ENCODE measurements around the gene SLC28A3. TPM values are rescaled to one million over a fixed set of nuclear protein-coding genes. Genes with fewer than 3 reads are reported as not detected.
"Not testable (repeated sequence)": the region's sequence is repeated elsewhere in the genome, so short reads cannot be mapped to it uniquely, and the experiment has no call there.

The SLC28A3 gene
- total RNA-seq, 4 donors from 2014 or later = 0.32 to 25.6 (median 12.0) TPM

- ATAC-seq (ENCODE audit: low FRiP score) = no peak
- no peak for TF ChIP-seq CTCF (IDR thresholded peaks at IDR 0.05)
Measured at GRCh38 chr9:84368601-84369000, 28.0 kb upstream of the SLC28A3 start.

GRCh38 chr9:84367726-84368125 lies 27.2 kb upstream of the SLC28A3 start:
- DNase-seq (ENCODE audit: low spot score); ATAC-seq (ENCODE audit: low FRiP score): not testable (repeated sequence)

More at GRCh38 chr9:84368601-84369000, 28.0 kb upstream of the SLC28A3 start:
- DNase-seq (ENCODE audit: low spot score) = no peak

- DNase-seq (ENCODE audit: low spot score) (no peak), ATAC-seq (ENCODE audit: low FRiP score) (no peak)
- TF ChIP-seq CTCF (IDR thresholded peaks at IDR 0.05) = no peak
Measured at GRCh38 chr9:84366683-84367082, 26.1 kb upstream of the SLC28A3 start.

- ATAC-seq (ENCODE audit: low FRiP score); DNase-seq (ENCODE audit: low spot score): not testable (repeated sequence)
Measured at GRCh38 chr9:84364894-84365490, 24.4 kb upstream of the SLC28A3 start.

GRCh38 chr9:84361645-84362044 lies 21.1 kb upstream of the SLC28A3 start:
- ATAC-seq (ENCODE audit: low FRiP score) = no peak
- no peak for TF ChIP-seq CTCF (IDR thresholded peaks at IDR 0.05)

GRCh38 chr9:84357275-84357674 lies 16.7 kb upstream of the SLC28A3 start:
- ATAC-seq (ENCODE audit: low FRiP score) = no peak
- DNase-seq (ENCODE audit: low spot score) = no peak
- TF ChIP-seq CTCF (IDR thresholded peaks at IDR 0.05) = no peak

More at GRCh38 chr9:84361645-84362044, 21.1 kb upstream of the SLC28A3 start:
- DNase-seq (ENCODE audit: low spot score) = no peak

GRCh38 chr9:84354035-84354434 lies 13.5 kb upstream of the SLC28A3 start:
- TF ChIP-seq CTCF (IDR thresholded peaks at IDR 0.05) = no peak
- no peak for DNase-seq (ENCODE audit: low spot score)
- no peak for ATAC-seq (ENCODE audit: low FRiP score)

- TF ChIP-seq CTCF (IDR thresholded peaks at IDR 0.05) = no peak
- ATAC-seq (ENCODE audit: low FRiP score) = no peak
- no peak for DNase-seq (ENCODE audit: low spot score)
Measured at GRCh38 chr9:84349671-84350070, 9.1 kb upstream of the SLC28A3 start.
